ENCODE results near the gene ETV3L.

The ETV3L gene

DNA sequence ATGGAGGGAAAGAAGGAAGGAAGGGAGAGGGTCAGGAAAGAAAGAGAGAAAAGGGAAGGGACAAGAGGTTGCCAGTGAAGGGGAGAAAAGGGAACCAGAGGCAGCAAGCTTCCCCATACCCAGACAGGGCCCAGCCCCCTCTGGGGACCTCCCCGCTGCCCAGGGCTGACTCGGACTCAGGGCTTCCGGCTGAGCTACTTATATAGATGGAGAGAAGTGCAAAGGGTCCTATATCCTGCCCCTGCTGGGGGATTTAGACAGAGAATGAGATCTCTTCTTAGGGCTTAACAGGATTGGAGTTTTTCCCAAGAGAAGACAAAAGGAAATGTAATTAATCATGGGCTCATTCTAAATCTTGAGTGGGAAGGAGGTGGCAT, at the start of gene ETV3L:
ETV3L (minus strand) TSS at position 176 of the 377 bp plus-strand sequence. CDS start 285 bp downstream, outside the sequence.
- no peak for DNase-seq (ENCODE audit: low read depth, low spot score)
- H3K4me3 ChIP-seq: no peak within 1 kb of the TSS
- no peak within 1 kb of the TSS for H3K27ac ChIP-seq
- TF ChIP-seq POLR2AphosphoS5 (IDR thresholded peaks at IDR 0.05; ENCODE audit: borderline replicate concordance, low read depth, low read length): no peak
- no peak within 1 kb of the TSS for H3K9ac ChIP-seq (ENCODE audit: insufficient read length)
- no peaks in the 10 kb centered on the region for H3K9me3 ChIP-seq (ENCODE audit: low read depth, low read length)
- no peaks in the 10 kb centered on the region for H3K36me3 ChIP-seq (ENCODE audit: insufficient read depth, low read length)

- TF ChIP-seq EZH2 (IDR thresholded peaks at IDR 0.05): no peak
- TF ChIP-seq POLR2AphosphoS5 (IDR thresholded peaks at IDR 0.05; ENCODE audit: borderline replicate concordance, low read depth, low read length): no peak
- no peak for TF ChIP-seq FOXP2 (optimal IDR thresholded peaks at IDR 0.05; ENCODE audit: control extremely low read depth, extremely low read length, insufficient read depth)
- no peaks in the 10 kb centered on the region for H3K9me3 ChIP-seq (ENCODE audit: low read depth, low read length)
- H3K9ac ChIP-seq (ENCODE audit: insufficient read length): no peak overlapping the region
- no peak overlapping the region for H3K27ac ChIP-seq
- no peak for DNase-seq (ENCODE audit: low read depth, low spot score)
- H3K36me3 ChIP-seq (ENCODE audit: insufficient read depth, low read length): no peaks in the 10 kb centered on the region
- H3K4me3 ChIP-seq: no peak overlapping the region
Observed at GRCh38 chr1:157147906-157148700, 48.5 kb upstream of the ETV3L start.

- H3K27ac ChIP-seq: no peak overlapping the region
Observed at GRCh38 chr1:157147037-157147436, 47.4 kb upstream of the ETV3L start.

GRCh38 chr1:157146244-157146643, 46.6 kb upstream of the ETV3L start:
- DNase-seq (ENCODE audit: low read depth, low spot score): no peak
- Histone ChIP-seq H3K4me3 (no peak overlapping the region), H3K9me3 (ENCODE audit: low read depth, low read length) (no peaks in the 10 kb centered on the region), H3K27ac (no peak overlapping the region), H3K9ac (ENCODE audit: insufficient read length) (no peak overlapping the region), H3K36me3 (ENCODE audit: insufficient read depth, low read length) (no peaks in the 10 kb centered on the region)
- TF ChIP-seq FOXP2 (optimal IDR thresholded peaks at IDR 0.05; ENCODE audit: control extremely low read depth, extremely low read length, insufficient read depth): no peak
- TF ChIP-seq POLR2AphosphoS5 (IDR thresholded peaks at IDR 0.05; ENCODE audit: borderline replicate concordance, low read depth, low read length): no peak
- TF ChIP-seq EZH2 (IDR thresholded peaks at IDR 0.05): no peak

More at GRCh38 chr1:157147037-157147436, 47.4 kb upstream of the ETV3L start:
- Histone ChIP-seq H3K9me3 (ENCODE audit: low read depth, low read length) (no peaks in the 10 kb centered on the region), H3K9ac (ENCODE audit: insufficient read length) (no peak overlapping the region), H3K36me3 (ENCODE audit: insufficient read depth, low read length) (no peaks in the 10 kb centered on the region), H3K4me3 (no peak overlapping the region)
- DNase-seq (ENCODE audit: low read depth, low spot score): no peak
- TF ChIP-seq POLR2AphosphoS5 (IDR thresholded peaks at IDR 0.05; ENCODE audit: borderline replicate concordance, low read depth, low read length) (no peak), FOXP2 (optimal IDR thresholded peaks at IDR 0.05; ENCODE audit: control extremely low read depth, extremely low read length, insufficient read depth) (no peak), EZH2 (IDR thresholded peaks at IDR 0.05) (no peak)

GRCh38 chr1:157145076-157145475, 45.5 kb upstream of the ETV3L start:
- Histone ChIP-seq H3K27ac (no peak overlapping the region), H3K9ac (ENCODE audit: insufficient read length) (no peak overlapping the region), H3K4me3 (no peak overlapping the region), H3K36me3 (ENCODE audit: insufficient read depth, low read length) (no peaks in the 10 kb centered on the region), H3K9me3 (ENCODE audit: low read depth, low read length) (no peaks in the 10 kb centered on the region)
- TF ChIP-seq EZH2 (IDR thresholded peaks at IDR 0.05) (no peak), FOXP2 (optimal IDR thresholded peaks at IDR 0.05; ENCODE audit: control extremely low read depth, extremely low read length, insufficient read depth) (no peak), POLR2AphosphoS5 (IDR thresholded peaks at IDR 0.05; ENCODE audit: borderline replicate concordance, low read depth, low read length) (no peak)
- no peak for DNase-seq (ENCODE audit: low read depth, low spot score)

DNA sequence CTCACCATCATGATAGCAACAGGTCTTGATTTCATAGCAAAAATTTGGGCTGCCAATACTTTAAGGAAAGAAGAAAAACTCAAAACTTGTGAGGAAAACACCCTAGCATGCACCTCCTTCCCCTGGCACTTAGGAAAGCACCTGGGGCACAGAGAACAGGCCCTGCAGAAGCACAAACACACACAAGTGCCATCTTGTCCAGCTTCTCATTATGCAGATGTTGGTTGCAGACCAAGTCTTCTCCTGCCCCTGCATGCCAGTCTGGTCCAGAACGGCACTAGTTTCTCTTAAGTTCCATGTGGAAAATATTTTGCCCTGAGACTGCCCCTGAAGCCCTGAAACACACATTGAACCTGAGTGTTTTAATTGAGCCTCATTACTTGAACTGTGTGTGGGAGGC, 44.9 kb upstream of the ETV3L start:
- no peak overlapping the region for H3K27ac ChIP-seq
- no peak for DNase-seq (ENCODE audit: low read depth, low spot score)
- TF ChIP-seq POLR2AphosphoS5 (IDR thresholded peaks at IDR 0.05; ENCODE audit: borderline replicate concordance, low read depth, low read length) (no peak), FOXP2 (optimal IDR thresholded peaks at IDR 0.05; ENCODE audit: control extremely low read depth, extremely low read length, insufficient read depth) (no peak), EZH2 (IDR thresholded peaks at IDR 0.05) (no peak)
- H3K9me3 ChIP-seq (ENCODE audit: low read depth, low read length): no peaks in the 10 kb centered on the region
- no peak overlapping the region for H3K4me3 ChIP-seq
- H3K36me3 ChIP-seq (ENCODE audit: insufficient read depth, low read length): no peaks in the 10 kb centered on the region
- no peak overlapping the region for H3K9ac ChIP-seq (ENCODE audit: insufficient read length)

- H3K27ac ChIP-seq: no peak overlapping the region
- no peaks in the 10 kb centered on the region for H3K36me3 ChIP-seq (ENCODE audit: insufficient read depth, low read length)
- no peaks in the 10 kb centered on the region for H3K9me3 ChIP-seq (ENCODE audit: low read depth, low read length)
- DNase-seq (ENCODE audit: low read depth, low spot score): no peak
- no peak overlapping the region for H3K9ac ChIP-seq (ENCODE audit: insufficient read length)
- no peak for TF ChIP-seq FOXP2 (optimal IDR thresholded peaks at IDR 0.05; ENCODE audit: control extremely low read depth, extremely low read length, insufficient read depth)
- no peak for TF ChIP-seq POLR2AphosphoS5 (IDR thresholded peaks at IDR 0.05; ENCODE audit: borderline replicate concordance, low read depth, low read length)
- no peak for TF ChIP-seq EZH2 (IDR thresholded peaks at IDR 0.05)
- no peak overlapping the region for H3K4me3 ChIP-seq
Observed at GRCh38 chr1:157142765-157143423, 43.3 kb upstream of the ETV3L start.

DNA sequence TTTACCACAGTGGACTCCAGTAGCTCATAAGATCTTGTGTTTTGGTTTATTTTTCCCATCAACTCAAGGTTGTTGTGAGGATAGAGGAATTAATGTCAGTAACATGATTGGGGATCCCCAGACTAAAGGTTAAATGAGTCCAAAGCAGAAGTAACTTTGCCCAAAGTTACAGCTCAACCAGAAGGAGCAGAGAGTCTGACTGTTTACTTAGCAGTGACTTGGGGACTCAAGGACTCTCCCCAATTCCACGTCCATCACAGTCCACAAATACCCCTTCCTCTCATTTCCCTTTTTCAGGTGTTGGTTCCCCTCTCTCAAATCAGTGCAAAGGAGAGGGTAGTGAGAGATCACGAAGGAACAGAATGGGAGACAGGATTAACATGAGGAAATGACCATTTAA, 42.6 kb upstream of the ETV3L start:
- Histone ChIP-seq H3K36me3 (ENCODE audit: insufficient read depth, low read length) (no peaks in the 10 kb centered on the region), H3K4me3 (no peak overlapping the region), H3K27ac (no peak overlapping the region), H3K9ac (ENCODE audit: insufficient read length) (no peak overlapping the region), H3K9me3 (ENCODE audit: low read depth, low read length) (no peaks in the 10 kb centered on the region)
- TF ChIP-seq POLR2AphosphoS5 (IDR thresholded peaks at IDR 0.05; ENCODE audit: borderline replicate concordance, low read depth, low read length): no peak
- TF ChIP-seq EZH2 (IDR thresholded peaks at IDR 0.05): no peak
- no peak for TF ChIP-seq FOXP2 (optimal IDR thresholded peaks at IDR 0.05; ENCODE audit: control extremely low read depth, extremely low read length, insufficient read depth)
- no peak for DNase-seq (ENCODE audit: low read depth, low spot score)
